GM23338 (cell line): ENCODE data around the gene OCIAD1. TPM values are rescaled to one million over a fixed set of nuclear protein-coding genes. Genes with fewer than 3 reads are reported as not detected.

Source experiments
- ATAC-seq: fragments of 200-7000 bp; cut with Tn5 transposase; 3 replicates; pipeline ENCODE4 v1.9.1; 2020
- DNase-seq: peaks from one replicate; pipeline ENCODE4 v3.0.0-alpha.2; 2015; ENCODE audit warnings: low spot score
- H2AFZ ChIP-seq: fragments of 200-600 bp; sonication (generic); 2 replicates; pipeline ENCODE4 v1.8.0; 2016; ENCODE audit warnings: antibody characterized with exemption, mild to moderate bottlenecking, moderate library complexity
- H3F3A ChIP-seq: fragments of 200-600 bp; sonication (generic); replicated peaks from 2 replicates; pipeline ENCODE4 v1.8.0; 2017; ENCODE audit warnings: antibody characterized with exemption, mixed run types, low read depth
- H3K27ac ChIP-seq: fragments of 200-600 bp; sonication (generic); 2 replicates; pipeline ENCODE4 v1.6.1; 2016; ENCODE audit warnings: low read depth
- H3K27me3 ChIP-seq: fragments of 200-600 bp; sonication (generic); 2 replicates; pipeline ENCODE4 v1.8.0; 2016; ENCODE audit warnings: mild to moderate bottlenecking, mixed run types, moderate library complexity; ENCODE audit not compliant: insufficient read depth
- H3K36me3 ChIP-seq: fragments of 200-600 bp; sonication (generic); 2 replicates; pipeline ENCODE4 v1.8.0; 2016; ENCODE audit warnings: mild to moderate bottlenecking; ENCODE audit not compliant: insufficient read depth
- H3K4me1 ChIP-seq: fragments of 200-600 bp; sonication (generic); 2 replicates; pipeline ENCODE4 v1.8.0; 2016; ENCODE audit warnings: mild to moderate bottlenecking, moderate library complexity; ENCODE audit not compliant: insufficient read depth
- H3K4me2 ChIP-seq: fragments of 200-600 bp; sonication (generic); 2 replicates; pipeline ENCODE4 v1.7.1; 2017; ENCODE audit warnings: mixed run types
- H3K4me3 ChIP-seq: fragments of 200-600 bp; sonication (generic); 2 replicates; pipeline ENCODE4 v1.6.1; 2016; ENCODE audit warnings: mixed run types
- H3K79me2 ChIP-seq: fragments of 200-600 bp; sonication (generic); replicated peaks from 2 replicates; pipeline ENCODE4 v1.8.0; 2017; ENCODE audit warnings: mild to moderate bottlenecking; ENCODE audit not compliant: insufficient read depth
- H3K9me2 ChIP-seq: fragments of 200-600 bp; sonication (generic); 2 replicates; pipeline ENCODE4 v1.8.0; 2017; ENCODE audit not compliant: insufficient read depth
- H4K20me1 ChIP-seq: fragments of 200-600 bp; sonication (generic); replicated peaks from 2 replicates; pipeline ENCODE4 v1.8.0; 2017; ENCODE audit warnings: mild to moderate bottlenecking; ENCODE audit not compliant: insufficient read depth
- H3K27ac Mint-ChIP-seq: 2 replicates; pipeline ENCODE4 v1.8.0; 2020; ENCODE audit warnings: inconsistent platforms, mild to moderate bottlenecking, moderate library complexity, mixed read lengths
- H3K27me3 Mint-ChIP-seq: 3 replicates; pipeline ENCODE4 v1.8.0; 2022; ENCODE audit warnings: low read depth, mild to moderate bottlenecking, moderate library complexity, mixed read lengths, inconsistent platforms; ENCODE audit not compliant: insufficient read depth, poor library complexity
- H3K36me3 Mint-ChIP-seq: 3 replicates; pipeline ENCODE4 v1.8.0; 2021; ENCODE audit warnings: low read depth, mild to moderate bottlenecking, inconsistent platforms, moderate library complexity, mixed read lengths
- H3K4me1 Mint-ChIP-seq: 3 replicates; pipeline ENCODE4 v1.8.0; 2020; ENCODE audit warnings: mild to moderate bottlenecking, inconsistent platforms, mixed read lengths
- H3K4me3 Mint-ChIP-seq: 3 replicates; pipeline ENCODE4 v1.8.0; 2021; ENCODE audit warnings: moderate library complexity, mild to moderate bottlenecking, inconsistent platforms, mixed read lengths
- H3K9me3 Mint-ChIP-seq: 3 replicates; pipeline ENCODE4 v1.8.0; 2020; ENCODE audit warnings: moderate library complexity, mild to moderate bottlenecking, inconsistent platforms, mixed read lengths
- CREB1 ChIP-seq: fragments of 250-450 bp; sonication (Bioruptor Pico); IDR thresholded peaks from 2 replicates; pipeline ENCODE4 v1.5.0; 2020; ENCODE audit warnings: low read depth, mild to moderate bottlenecking, moderate library complexity
- EZH2 ChIP-seq: fragments of 200-600 bp; sonication (generic); IDR thresholded peaks from one replicate; pipeline ENCODE4 v1.8.0; 2017; ENCODE audit warnings: antibody characterized with exemption, mild to moderate bottlenecking, low read depth; ENCODE audit not compliant: unreplicated experiment
- NANOG ChIP-seq: IDR thresholded peaks from 2 replicates; pipeline ENCODE4 v1.6.1; 2016; ENCODE audit warnings: antibody characterized with exemption, borderline replicate concordance
- ZNF331 ChIP-seq: fragments of 250-450 bp; sonication (Bioruptor Pico); IDR thresholded peaks from 2 replicates; pipeline ENCODE4 v1.5.0; 2020; ENCODE audit warnings: low read depth, mild to moderate bottlenecking, moderate library complexity
- polyA plus RNA-seq: library from polyadenylated mRNA; unstranded; fragments of >200 nt; fragmentation: Nextera tagmentation; extraction: Ambion mirVana; gene quantifications from 2 replicates; pipeline ENCODE4 v1.2.1, GENCODE V29; 2016
- total RNA-seq: library from RNA; depleted of rRNA; stranded (reverse); fragments of >200 nt; shearing (Covaris generic); gene quantifications from 2 replicates; pipeline ENCODE4 v1.2.3, GENCODE V29; 2014
- TF ChIP-seq, protein P1 (sequence below): fragments of 250-450 bp; sonication (Bioruptor Pico); IDR thresholded peaks from 2 replicates; pipeline ENCODE4 v1.5.0; 2020; ENCODE audit warnings: mild to moderate bottlenecking, moderate library complexity
- TF ChIP-seq, protein P2 (sequence below): IDR thresholded peaks from one replicate; pipeline ENCODE4 v1.6.1; 2018; ENCODE audit warnings: antibody characterized with exemption; ENCODE audit not compliant: unreplicated experiment
- TF ChIP-seq, protein P3 (sequence below), 2 experiments: fragments of 200-600 bp in 1 of 2; sonication (generic) in 1 of 2; conservative IDR thresholded peaks; 2 replicates each; pipeline versions ENCODE4 v1.5.1 to v1.6.1; 2016 to 2017; ENCODE audit warnings: antibody characterized with exemption in 2 of 2, low read depth in 2 of 2, mild to moderate bottlenecking in 2 of 2, moderate library complexity in 1 of 2

Gene OCIAD1
- total and polyA plus RNA-seq, 2 experiments from 2014 or later = 125 to 190 TPM

DNA sequence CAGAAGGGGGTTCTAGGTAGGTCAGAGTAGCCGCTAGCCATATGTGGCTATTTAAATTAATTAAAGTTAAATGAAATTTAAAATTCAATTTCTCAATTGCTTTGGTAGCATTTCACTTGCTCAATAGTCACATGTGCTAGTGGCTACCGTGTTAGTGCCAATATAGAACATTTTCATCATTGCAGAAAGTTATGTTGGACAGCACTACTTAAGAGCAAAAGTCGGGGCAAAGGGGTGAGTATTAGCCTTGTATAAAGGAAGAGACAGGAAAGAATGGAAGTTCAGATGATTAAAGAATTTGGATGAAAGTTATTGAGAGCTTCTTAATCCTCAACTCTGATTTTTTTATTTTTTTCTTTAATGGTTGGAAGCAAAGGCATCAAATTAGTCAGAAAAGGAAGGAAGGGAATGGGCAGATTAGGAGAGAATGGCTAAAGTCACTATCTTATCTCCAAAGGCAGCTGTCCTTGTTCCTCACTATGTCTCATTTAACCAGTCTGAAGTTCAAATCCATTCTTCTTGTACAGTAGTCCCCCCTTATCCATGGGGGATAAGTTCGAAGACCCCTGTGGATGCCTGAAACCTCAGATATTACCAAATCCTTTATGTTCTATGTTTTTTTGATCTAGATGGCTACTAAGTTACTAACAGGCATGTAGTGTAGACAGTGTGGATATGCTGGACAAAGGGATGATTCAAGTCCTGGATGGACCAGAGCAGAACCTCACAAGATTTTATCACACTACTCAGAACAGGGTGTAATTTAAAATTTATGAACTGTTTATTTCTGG, 22.9 kb downstream of the OCIAD1 start (continued):
- TF ChIP-seq, protein P1, sequence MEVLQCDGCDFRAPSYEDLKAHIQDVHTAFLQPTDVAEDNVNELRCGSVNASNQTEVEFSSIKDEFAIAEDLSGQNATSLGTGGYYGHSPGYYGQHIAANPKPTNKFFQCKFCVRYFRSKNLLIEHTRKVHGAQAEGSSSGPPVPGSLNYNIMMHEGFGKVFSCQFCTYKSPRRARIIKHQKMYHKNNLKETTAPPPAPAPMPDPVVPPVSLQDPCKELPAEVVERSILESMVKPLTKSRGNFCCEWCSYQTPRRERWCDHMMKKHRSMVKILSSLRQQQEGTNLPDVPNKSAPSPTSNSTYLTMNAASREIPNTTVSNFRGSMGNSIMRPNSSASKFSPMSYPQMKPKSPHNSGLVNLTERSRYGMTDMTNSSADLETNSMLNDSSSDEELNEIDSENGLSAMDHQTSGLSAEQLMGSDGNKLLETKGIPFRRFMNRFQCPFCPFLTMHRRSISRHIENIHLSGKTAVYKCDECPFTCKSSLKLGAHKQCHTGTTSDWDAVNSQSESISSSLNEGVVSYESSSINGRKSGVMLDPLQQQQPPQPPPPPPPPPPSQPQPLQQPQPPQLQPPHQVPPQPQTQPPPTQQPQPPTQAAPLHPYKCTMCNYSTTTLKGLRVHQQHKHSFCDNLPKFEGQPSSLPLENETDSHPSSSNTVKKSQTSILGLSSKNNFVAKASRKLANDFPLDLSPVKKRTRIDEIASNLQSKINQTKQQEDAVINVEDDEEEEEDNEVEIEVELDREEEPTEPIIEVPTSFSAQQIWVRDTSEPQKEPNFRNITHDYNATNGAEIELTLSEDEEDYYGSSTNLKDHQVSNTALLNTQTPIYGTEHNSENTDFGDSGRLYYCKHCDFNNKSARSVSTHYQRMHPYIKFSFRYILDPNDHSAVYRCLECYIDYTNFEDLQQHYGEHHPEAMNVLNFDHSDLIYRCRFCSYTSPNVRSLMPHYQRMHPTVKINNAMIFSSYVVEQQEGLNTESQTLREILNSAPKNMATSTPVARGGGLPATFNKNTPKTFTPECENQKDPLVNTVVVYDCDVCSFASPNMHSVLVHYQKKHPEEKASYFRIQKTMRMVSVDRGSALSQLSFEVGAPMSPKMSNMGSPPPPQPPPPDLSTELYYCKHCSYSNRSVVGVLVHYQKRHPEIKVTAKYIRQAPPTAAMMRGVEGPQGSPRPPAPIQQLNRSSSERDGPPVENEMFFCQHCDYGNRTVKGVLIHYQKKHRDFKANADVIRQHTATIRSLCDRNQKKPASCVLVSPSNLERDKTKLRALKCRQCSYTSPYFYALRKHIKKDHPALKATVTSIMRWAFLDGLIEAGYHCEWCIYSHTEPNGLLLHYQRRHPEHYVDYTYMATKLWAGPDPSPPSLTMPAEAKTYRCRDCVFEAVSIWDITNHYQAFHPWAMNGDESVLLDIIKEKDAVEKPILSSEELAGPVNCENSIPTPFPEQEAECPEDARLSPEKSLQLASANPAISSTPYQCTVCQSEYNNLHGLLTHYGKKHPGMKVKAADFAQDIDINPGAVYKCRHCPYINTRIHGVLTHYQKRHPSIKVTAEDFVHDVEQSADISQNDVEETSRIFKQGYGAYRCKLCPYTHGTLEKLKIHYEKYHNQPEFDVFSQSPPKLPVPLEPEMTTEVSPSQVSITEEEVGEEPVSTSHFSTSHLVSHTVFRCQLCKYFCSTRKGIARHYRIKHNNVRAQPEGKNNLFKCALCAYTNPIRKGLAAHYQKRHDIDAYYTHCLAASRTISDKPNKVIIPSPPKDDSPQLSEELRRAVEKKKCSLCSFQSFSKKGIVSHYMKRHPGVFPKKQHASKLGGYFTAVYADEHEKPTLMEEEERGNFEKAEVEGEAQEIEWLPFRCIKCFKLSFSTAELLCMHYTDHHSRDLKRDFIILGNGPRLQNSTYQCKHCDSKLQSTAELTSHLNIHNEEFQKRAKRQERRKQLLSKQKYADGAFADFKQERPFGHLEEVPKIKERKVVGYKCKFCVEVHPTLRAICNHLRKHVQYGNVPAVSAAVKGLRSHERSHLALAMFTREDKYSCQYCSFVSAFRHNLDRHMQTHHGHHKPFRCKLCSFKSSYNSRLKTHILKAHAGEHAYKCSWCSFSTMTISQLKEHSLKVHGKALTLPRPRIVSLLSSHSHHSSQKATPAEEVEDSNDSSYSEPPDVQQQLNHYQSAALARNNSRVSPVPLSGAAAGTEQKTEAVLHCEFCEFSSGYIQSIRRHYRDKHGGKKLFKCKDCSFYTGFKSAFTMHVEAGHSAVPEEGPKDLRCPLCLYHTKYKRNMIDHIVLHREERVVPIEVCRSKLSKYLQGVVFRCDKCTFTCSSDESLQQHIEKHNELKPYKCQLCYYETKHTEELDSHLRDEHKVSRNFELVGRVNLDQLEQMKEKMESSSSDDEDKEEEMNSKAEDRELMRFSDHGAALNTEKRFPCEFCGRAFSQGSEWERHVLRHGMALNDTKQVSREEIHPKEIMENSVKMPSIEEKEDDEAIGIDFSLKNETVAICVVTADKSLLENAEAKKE = no peak
- TF ChIP-seq CREB1 = no peak
- no peak for TF ChIP-seq EZH2
- no peak for TF ChIP-seq NANOG

DNA sequence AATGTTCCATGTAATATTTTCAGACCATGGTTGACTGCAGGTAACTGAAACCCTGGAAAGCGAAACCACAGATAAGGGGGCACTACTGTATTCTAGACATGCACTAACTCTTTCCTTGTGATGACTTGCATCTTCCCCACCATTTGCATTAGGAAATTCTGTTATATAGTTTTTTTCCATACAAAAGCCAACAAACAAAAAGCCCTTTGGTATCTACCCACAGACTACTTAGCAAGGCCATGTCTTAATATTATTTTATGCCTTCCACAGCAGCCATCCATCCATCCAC, 23.5 kb downstream of the OCIAD1 start:
- Histone ChIP-seq H3K79me2 (peaks cover 7% of the 10 kb centered on the region; the same call in 1 of the 2 replicates), H3K36me3 (peaks cover 40% of the 10 kb centered on the region; the same call in 1 of the 2 replicates), H3K4me2 (no peak overlapping the region), H3K27me3 (no peaks in the 10 kb centered on the region), H3F3A (no peaks in the 10 kb centered on the region), H3K4me1 (no peaks in the 10 kb centered on the region), H2AFZ (no peak overlapping the region), H3K9me2 (no peaks in the 10 kb centered on the region), H4K20me1 (peaks cover 8% of the 10 kb centered on the region; the same call in 1 of the 2 replicates), H3K27ac (no peak overlapping the region), H3K4me3 (no peak overlapping the region)
- Mint-ChIP-seq H3K4me3 (no peak overlapping the region), H3K36me3 (peaks cover 66% of the 10 kb centered on the region), H3K27me3 (no peaks in the 10 kb centered on the region), H3K9me3 (no peaks in the 10 kb centered on the region), H3K27ac (no peak overlapping the region; the same call in 1 of the 2 replicates), H3K4me1 (no peaks in the 10 kb centered on the region)
- ATAC-seq (no peak), DNase-seq (no peak)
- TF ChIP-seq ZNF331 (CRISPR knock-in tag) = no peak
- TF ChIP-seq, protein P2, sequence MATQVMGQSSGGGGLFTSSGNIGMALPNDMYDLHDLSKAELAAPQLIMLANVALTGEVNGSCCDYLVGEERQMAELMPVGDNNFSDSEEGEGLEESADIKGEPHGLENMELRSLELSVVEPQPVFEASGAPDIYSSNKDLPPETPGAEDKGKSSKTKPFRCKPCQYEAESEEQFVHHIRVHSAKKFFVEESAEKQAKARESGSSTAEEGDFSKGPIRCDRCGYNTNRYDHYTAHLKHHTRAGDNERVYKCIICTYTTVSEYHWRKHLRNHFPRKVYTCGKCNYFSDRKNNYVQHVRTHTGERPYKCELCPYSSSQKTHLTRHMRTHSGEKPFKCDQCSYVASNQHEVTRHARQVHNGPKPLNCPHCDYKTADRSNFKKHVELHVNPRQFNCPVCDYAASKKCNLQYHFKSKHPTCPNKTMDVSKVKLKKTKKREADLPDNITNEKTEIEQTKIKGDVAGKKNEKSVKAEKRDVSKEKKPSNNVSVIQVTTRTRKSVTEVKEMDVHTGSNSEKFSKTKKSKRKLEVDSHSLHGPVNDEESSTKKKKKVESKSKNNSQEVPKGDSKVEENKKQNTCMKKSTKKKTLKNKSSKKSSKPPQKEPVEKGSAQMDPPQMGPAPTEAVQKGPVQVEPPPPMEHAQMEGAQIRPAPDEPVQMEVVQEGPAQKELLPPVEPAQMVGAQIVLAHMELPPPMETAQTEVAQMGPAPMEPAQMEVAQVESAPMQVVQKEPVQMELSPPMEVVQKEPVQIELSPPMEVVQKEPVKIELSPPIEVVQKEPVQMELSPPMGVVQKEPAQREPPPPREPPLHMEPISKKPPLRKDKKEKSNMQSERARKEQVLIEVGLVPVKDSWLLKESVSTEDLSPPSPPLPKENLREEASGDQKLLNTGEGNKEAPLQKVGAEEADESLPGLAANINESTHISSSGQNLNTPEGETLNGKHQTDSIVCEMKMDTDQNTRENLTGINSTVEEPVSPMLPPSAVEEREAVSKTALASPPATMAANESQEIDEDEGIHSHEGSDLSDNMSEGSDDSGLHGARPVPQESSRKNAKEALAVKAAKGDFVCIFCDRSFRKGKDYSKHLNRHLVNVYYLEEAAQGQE = no peak
- TF ChIP-seq, protein P3, sequence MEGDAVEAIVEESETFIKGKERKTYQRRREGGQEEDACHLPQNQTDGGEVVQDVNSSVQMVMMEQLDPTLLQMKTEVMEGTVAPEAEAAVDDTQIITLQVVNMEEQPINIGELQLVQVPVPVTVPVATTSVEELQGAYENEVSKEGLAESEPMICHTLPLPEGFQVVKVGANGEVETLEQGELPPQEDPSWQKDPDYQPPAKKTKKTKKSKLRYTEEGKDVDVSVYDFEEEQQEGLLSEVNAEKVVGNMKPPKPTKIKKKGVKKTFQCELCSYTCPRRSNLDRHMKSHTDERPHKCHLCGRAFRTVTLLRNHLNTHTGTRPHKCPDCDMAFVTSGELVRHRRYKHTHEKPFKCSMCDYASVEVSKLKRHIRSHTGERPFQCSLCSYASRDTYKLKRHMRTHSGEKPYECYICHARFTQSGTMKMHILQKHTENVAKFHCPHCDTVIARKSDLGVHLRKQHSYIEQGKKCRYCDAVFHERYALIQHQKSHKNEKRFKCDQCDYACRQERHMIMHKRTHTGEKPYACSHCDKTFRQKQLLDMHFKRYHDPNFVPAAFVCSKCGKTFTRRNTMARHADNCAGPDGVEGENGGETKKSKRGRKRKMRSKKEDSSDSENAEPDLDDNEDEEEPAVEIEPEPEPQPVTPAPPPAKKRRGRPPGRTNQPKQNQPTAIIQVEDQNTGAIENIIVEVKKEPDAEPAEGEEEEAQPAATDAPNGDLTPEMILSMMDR (conservative IDR thresholded peaks at IDR 0.05; ENCODE audit: low read depth in 2 of 2) = no peak
